GM12878 (cell line): ENCODE measurements around the gene LMBRD1. TPM values are rescaled to one million over a fixed set of nuclear protein-coding genes. Genes with fewer than 3 reads are reported as not detected.

Source experiments
- BCL11A ChIP-seq: IDR thresholded peaks from 2 replicates; pipeline ENCODE4 v1.6.1; 2011; ENCODE audit warnings: low read depth, low read length
- CTCF ChIP-seq, 3 experiments: IDR thresholded peaks in 2 of 3; conservative IDR thresholded peaks in 1 of 3; 2 replicates each; pipeline ENCODE4 v1.5.1; 2011; ENCODE audit warnings: low read depth in 3 of 3, low read length in 3 of 3, mild to moderate bottlenecking in 3 of 3, control low read depth in 2 of 3, moderate library complexity in 2 of 3, inconsistent platforms in 1 of 3, mixed read lengths in 1 of 3; ENCODE audit not compliant: control insufficient read depth in 2 of 3, insufficient read depth in 1 of 3; ENCODE audit errors: extremely low read depth in 1 of 3
- E2F8 ChIP-seq: fragments of 450-650 bp; IDR thresholded peaks from 2 replicates; pipeline ENCODE4 v1.6.1; 2018; ENCODE audit warnings: mild to moderate bottlenecking, low read depth, moderate library complexity; ENCODE audit not compliant: partially characterized antibody
- IRF3 ChIP-seq: fragments of 450-650 bp; IDR thresholded peaks from 2 replicates; pipeline ENCODE4 v1.6.1; 2014; ENCODE audit warnings: mild to moderate bottlenecking
- KLF5 ChIP-seq: fragments of 450-650 bp; IDR thresholded peaks from 2 replicates; pipeline ENCODE4 v1.6.1; 2014; ENCODE audit warnings: mild to moderate bottlenecking; ENCODE audit not compliant: partially characterized antibody
- MLLT1 ChIP-seq: fragments of 450-650 bp; IDR thresholded peaks from 2 replicates; pipeline ENCODE4 v1.6.1; 2016; ENCODE audit warnings: mild to moderate bottlenecking
- MXI1 ChIP-seq: fragments of 150-350 bp; IDR thresholded peaks from 2 replicates; pipeline ENCODE4 v1.6.1; 2011; ENCODE audit warnings: low read depth, mild to moderate bottlenecking, inconsistent platforms, low read length, improper control_type of control experiment
- NFYA ChIP-seq: IDR thresholded peaks from 2 replicates; pipeline ENCODE4 v1.6.1; 2011; ENCODE audit warnings: low read depth, mild to moderate bottlenecking, low read length, improper control_type of control experiment, borderline replicate concordance
- NKRF ChIP-seq: fragments of 450-650 bp; conservative IDR thresholded peaks from 2 replicates; pipeline ENCODE4 v1.6.1; 2017; ENCODE audit warnings: mild to moderate bottlenecking, moderate library complexity
- PBX3 ChIP-seq: IDR thresholded peaks from 2 replicates; pipeline ENCODE4 v1.6.1; 2011; ENCODE audit warnings: mild to moderate bottlenecking, low read depth, low read length, moderate library complexity; ENCODE audit not compliant: insufficient replicate concordance
- PKNOX1 ChIP-seq: fragments of 450-650 bp; IDR thresholded peaks from 2 replicates; pipeline ENCODE4 v1.6.1; 2016; ENCODE audit warnings: mild to moderate bottlenecking
- RB1 ChIP-seq: fragments of 450-650 bp; formaldehyde crosslinking; IDR thresholded peaks from 2 replicates; pipeline ENCODE4 v1.6.1; 2017; ENCODE audit warnings: mild to moderate bottlenecking, borderline replicate concordance
- RFX5 ChIP-seq: IDR thresholded peaks from 2 replicates; pipeline ENCODE4 v1.6.1; 2011; ENCODE audit warnings: low read depth, low read length, improper control_type of control experiment
- SMC3 ChIP-seq: IDR thresholded peaks from 2 replicates; pipeline ENCODE4 v1.6.1; 2011; ENCODE audit warnings: low read length, improper control_type of control experiment, borderline replicate concordance
- SUPT20H ChIP-seq: IDR thresholded peaks from 2 replicates; pipeline ENCODE4 v1.6.1; 2011; ENCODE audit warnings: low read depth, mild to moderate bottlenecking, low read length, moderate library complexity, borderline replicate concordance; ENCODE audit not compliant: control insufficient read depth
- TARDBP ChIP-seq: IDR thresholded peaks from 2 replicates; pipeline ENCODE4 v1.6.1; 2016; ENCODE audit warnings: borderline replicate concordance
- polyA plus RNA-seq, 11 experiments: library from polyadenylated mRNA; depleted of rRNA in 4 of 11; unstranded in 6 of 11; stranded (reverse) in 5 of 11; fragments of >200 nt; fragmentation: Nextera tagmentation in 4 of 11; fragmentation: Illumina TruSeq in 1 of 11; extraction: Ambion mirVana in 4 of 11; extraction: Trizol in 1 of 11; gene quantifications; 1 replicate in 1 of 11; 2 replicates in 10 of 11; pipeline versions ENCODE4 v1.2.1 to v1.2.3, GENCODE V29; 2011 to 2016; ENCODE audit warnings: inconsistent platforms in 2 of 11, missing spikeins in 2 of 11, low read depth in 1 of 11
- total RNA-seq, 4 experiments: library from RNA; depleted of rRNA in 3 of 4; stranded (reverse); fragments of >200 nt in 3 of 4; fragmentation: Illumina TruSeq in 1 of 4; extraction: Trizol in 1 of 4; gene quantifications; 2 replicates each; pipeline versions ENCODE4 v1.2.1 to v1.2.3, GENCODE V29; 2013 to 2021

LMBRD1 gene
- total and polyA plus RNA-seq, 10 of the 15 experiments (the other 5 are each of a cell fraction or from before 2014, with no cell fraction given): 20.0 to 82.1 (median 27.2) TPM

- peak; percentile 82 to 92 (median 82) for TF ChIP-seq CTCF (IDR thresholded peaks at IDR 0.05 in 2 of 3, conservative IDR thresholded peaks at IDR 0.05 in 1 of 3; ENCODE audit: control insufficient read depth in 2 of 3, extremely low read depth in 1 of 3, insufficient read depth in 1 of 3, low read depth in 3 of 3, low read length in 3 of 3)
- no peak for TF ChIP-seq BCL11A
- TF ChIP-seq MLLT1: no peak
- TF ChIP-seq RFX5: no peak
- TF ChIP-seq PBX3: no peak
- 0 out of 2 replicates have a peak, but pooled peaks have one; percentile 28 for TF ChIP-seq NKRF
- no peak for TF ChIP-seq MXI1
- TF ChIP-seq NFYA: no peak
- TF ChIP-seq SMC3: peak; percentile 87
- TF ChIP-seq RB1: no peak
- TF ChIP-seq E2F8: no peak
- TF ChIP-seq KLF5: no peak
- no peak for TF ChIP-seq SUPT20H
- TF ChIP-seq IRF3: no peak
- TF ChIP-seq PKNOX1: no peak
- no peak for TF ChIP-seq TARDBP
Measured at GRCh38 chr6:69835414-69836179, 38.8 kb upstream of the LMBRD1 start (continued).
